Bronchial epithelial cell (primary cell): ENCODE results near the gene WDR81. TPM values are rescaled to one million over a fixed set of nuclear protein-coding genes. Genes with fewer than 3 reads are reported as not detected.
"Not testable (repeated sequence)": the region's sequence is repeated elsewhere in the genome, so short reads cannot be mapped to it uniquely, and the experiment has no call there.

Source experiments
- DNase-seq: peaks from one replicate; pipeline ENCODE4 v3.0.0-alpha.2; 2010; ENCODE audit warnings: low read depth
- FAIRE-seq: peaks from 2 replicates; lab custom pipeline; 2011; peaks lifted over from hg19 to GRCh38; lab: Jason Lieb, UNC
- H3K27me3 ChIP-seq: 2 replicates; pipeline ENCODE4 v1.5.1; 2011; ENCODE audit warnings: low read length; ENCODE audit not compliant: control insufficient read depth, insufficient read depth
- H3K36me3 ChIP-seq: 2 replicates; pipeline ENCODE4 v1.5.1; 2011; ENCODE audit warnings: low read length; ENCODE audit not compliant: control insufficient read depth, insufficient read depth
- H3K4me3 ChIP-seq: 2 replicates; pipeline ENCODE4 v1.5.1; 2011; ENCODE audit warnings: mild to moderate bottlenecking, low read depth, low read length, control low read depth
- total RNA-seq: library from RNA; depleted of rRNA; stranded (reverse); fragments of >200 nt; gene quantifications from 2 replicates; pipeline ENCODE4 v1.2.1, GENCODE V29; 2014
- TF ChIP-seq, protein P1 (sequence below): IDR thresholded peaks from 2 replicates; pipeline ENCODE4 v1.5.1; 2011; ENCODE audit warnings: mild to moderate bottlenecking, moderate library complexity, low read length, control low read depth, inconsistent platforms; ENCODE audit not compliant: insufficient read depth, severe bottlenecking

The WDR81 gene
- total RNA-seq, 1 donor from 2014 or later = 21.6 TPM

DNA sequence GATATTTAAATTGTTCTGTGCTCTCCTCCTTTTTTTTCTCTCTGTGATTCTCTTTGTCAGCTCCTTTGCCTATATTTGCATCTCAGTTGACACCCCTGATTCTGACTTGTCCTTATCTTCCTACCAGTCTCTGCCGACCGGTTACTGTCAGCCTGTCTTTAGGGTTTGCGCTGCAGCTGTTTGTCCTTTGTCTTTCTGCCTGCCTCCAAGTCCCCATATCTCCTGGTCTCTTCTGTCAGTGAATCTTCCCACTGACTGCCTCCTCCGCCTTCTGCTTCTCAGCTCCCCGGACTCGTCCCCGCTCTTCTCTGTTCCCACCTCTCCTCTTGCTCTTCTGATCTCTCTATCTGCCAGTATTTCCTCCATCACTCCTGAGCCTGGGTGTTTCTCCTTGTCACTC, 19.5 kb upstream of the WDR81 start:
- Histone ChIP-seq H3K4me3 (no peak overlapping the region), H3K36me3 (peaks cover 4% of the 10 kb centered on the region), H3K27me3 (no peaks in the 10 kb centered on the region)
- no peak for DNase-seq
- no peak for FAIRE-seq
- TF ChIP-seq, protein P1, sequence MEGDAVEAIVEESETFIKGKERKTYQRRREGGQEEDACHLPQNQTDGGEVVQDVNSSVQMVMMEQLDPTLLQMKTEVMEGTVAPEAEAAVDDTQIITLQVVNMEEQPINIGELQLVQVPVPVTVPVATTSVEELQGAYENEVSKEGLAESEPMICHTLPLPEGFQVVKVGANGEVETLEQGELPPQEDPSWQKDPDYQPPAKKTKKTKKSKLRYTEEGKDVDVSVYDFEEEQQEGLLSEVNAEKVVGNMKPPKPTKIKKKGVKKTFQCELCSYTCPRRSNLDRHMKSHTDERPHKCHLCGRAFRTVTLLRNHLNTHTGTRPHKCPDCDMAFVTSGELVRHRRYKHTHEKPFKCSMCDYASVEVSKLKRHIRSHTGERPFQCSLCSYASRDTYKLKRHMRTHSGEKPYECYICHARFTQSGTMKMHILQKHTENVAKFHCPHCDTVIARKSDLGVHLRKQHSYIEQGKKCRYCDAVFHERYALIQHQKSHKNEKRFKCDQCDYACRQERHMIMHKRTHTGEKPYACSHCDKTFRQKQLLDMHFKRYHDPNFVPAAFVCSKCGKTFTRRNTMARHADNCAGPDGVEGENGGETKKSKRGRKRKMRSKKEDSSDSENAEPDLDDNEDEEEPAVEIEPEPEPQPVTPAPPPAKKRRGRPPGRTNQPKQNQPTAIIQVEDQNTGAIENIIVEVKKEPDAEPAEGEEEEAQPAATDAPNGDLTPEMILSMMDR = no peak

DNA sequence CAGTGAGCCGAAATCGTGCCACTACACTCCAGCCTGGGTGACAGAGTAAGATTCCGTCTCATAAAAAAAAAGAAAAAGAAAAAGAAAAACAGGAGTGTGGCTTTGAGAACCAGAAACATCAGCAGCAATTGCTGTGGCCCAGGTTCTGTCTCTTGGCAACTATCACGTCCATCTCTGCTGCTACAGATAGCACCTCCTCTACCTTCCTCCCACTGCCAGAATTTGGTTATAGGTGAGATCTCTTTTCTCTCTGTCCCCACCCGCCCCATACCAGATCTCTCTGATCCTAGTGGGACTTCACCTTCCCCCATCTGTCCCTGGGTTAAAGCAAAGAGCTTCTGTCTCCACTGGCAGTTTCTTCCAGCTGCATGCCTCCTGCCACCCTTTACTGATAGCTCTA, 17.4 kb upstream of the WDR81 start:
- FAIRE-seq = no peak
- Histone ChIP-seq H3K4me3 (no peak overlapping the region), H3K27me3 (no peaks in the 10 kb centered on the region), H3K36me3 (peaks cover 4% of the 10 kb centered on the region)
- DNase-seq = no peak
- TF ChIP-seq, protein P1 = no peak

DNA sequence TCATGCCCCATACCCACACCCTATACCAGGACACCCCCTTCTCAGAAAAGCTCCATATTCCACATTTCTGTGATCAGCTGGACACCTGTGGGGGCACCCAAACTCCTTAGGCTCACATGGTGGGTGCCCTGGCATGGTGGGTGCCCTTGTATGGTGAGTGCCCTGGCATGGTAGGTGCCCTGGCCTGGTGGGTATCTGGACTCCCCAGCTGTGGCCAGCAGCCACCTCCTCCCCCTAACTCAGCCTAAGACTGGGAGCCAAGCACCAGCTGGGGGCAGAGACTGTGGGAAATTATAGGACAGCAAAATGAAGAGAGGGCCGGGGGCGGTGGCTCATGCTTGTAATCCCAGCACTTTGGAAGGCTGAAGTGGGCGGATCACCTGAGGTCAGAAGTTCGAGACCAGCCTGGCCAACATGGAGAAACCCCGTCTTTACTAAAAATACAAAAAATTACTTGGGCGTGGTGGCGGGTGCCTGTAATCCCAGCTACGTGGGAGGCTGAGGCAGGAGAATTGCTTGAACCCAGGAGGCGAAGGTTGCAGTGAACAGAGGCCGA, 15.6 kb upstream of the WDR81 start:
- not testable (repeated sequence) for H3K4me3 ChIP-seq, H3K27me3 ChIP-seq, DNase-seq, FAIRE-seq
- H3K36me3 ChIP-seq = peaks cover 20% of the 10 kb centered on the region

DNA sequence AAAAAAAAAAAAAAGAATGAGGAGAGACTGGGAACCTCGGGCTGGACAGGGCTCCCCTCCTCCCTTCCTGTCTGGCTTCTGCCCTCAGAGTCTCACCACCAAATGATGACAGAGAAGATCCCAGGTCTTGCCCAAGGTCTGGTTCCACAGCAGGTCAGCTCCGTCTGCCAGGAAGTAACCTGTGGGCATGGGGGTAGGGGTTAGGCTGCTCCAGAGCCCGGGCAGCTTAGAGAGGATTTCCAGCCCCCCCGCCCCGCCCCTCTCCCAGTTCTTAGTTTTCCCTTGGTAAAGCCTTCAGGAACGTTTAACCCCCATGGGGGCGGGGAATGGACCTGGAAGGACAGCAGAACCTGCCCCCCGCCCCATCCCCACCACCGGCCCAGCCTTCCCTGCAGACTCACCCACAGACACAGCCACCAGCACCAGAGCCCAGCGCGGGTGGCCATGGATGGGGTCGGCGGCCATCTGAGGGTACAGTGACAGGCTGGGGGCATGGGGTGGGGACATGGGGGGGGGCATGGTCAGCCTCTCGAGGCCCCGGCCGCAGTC, 15.0 kb upstream of the WDR81 start:
- Histone ChIP-seq H3K27me3 (no peaks in the 10 kb centered on the region), H3K4me3 (peak overlapping the region; percentile 75), H3K36me3 (peaks cover 25% of the 10 kb centered on the region)
- TF ChIP-seq, protein P1 = no peak
- no peak for FAIRE-seq
- peak; percentile 22 for DNase-seq

DNA sequence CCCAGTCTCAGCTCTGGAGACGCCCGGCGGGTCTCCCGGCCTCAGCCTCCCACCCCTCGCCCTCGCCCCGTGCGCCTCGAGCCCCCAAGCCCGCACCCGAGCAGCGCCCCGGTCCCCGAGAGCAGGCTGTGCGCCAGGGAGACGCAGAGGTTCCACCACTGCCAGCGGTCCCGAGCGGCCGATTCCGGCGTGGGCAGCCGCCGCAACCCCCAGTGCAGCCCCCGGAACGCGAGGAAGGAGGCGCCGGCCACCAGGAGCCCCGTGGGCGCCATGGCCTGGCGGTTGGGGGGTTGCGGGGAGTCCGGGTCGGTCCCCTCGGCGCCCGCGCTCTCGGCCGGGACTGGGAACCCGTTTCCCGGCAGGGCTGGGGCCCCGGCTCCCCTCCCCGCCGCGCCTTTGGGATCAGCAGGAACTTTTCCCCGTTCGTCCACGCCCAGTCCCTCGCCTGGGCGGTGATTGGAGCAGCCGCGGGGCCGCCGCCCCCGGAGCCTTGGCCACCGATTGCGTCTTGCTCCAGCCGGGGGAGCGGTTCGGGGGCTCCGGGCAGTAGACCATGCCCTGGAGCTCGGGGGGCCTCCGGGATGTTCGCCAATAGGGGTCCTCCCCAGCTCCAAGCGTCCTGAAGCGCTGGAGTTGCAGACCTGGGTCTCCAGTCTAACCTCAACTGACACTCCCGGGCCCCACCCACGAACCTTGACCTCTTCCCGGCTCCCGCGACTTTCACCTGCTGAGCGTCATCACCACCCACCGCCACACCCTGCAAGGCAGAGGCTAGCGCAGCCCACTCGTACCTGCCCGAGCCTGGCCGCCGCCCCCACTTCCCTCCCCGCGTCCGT, 14.3 kb upstream of the WDR81 start, which contains the start of gene TLCD2:
TLCD2 (minus strand) TSS at position 407 of the 836 bp plus-strand sequence; CDS start at position 272, 135 bp downstream.
- FAIRE-seq = no peak
- peak; percentile 59 for DNase-seq

More for the DNA sequence above, 14.3 kb upstream of the WDR81 start, which contains the start of gene TLCD2:
- H3K4me3 ChIP-seq = peak within 1 kb of the TSS; percentile 75
- H3K27me3 ChIP-seq = no peaks in the 10 kb centered on the region
- H3K36me3 ChIP-seq = peaks cover 29% of the 10 kb centered on the region
- TF ChIP-seq, protein P1 = no peak
